Glutamatergic neuron (in vitro differentiated cells): ENCODE data around the gene NAA25. TPM values are rescaled to one million over a fixed set of nuclear protein-coding genes. Genes with fewer than 3 reads are reported as not detected.

Source experiments
- DNase-seq: peaks from one replicate; pipeline ENCODE4 v3.0.0; 2022
- H3K27ac Mint-ChIP-seq: one replicate; pipeline ENCODE4 v1.8.0; 2020; ENCODE audit warnings: mild to moderate bottlenecking, mixed read lengths, inconsistent platforms; ENCODE audit not compliant: unreplicated experiment
- H3K27me3 Mint-ChIP-seq: one replicate; pipeline ENCODE4 v1.8.0; 2020; ENCODE audit warnings: mild to moderate bottlenecking, moderate library complexity, mixed read lengths, inconsistent platforms; ENCODE audit not compliant: unreplicated experiment
- H3K36me3 Mint-ChIP-seq: one replicate; pipeline ENCODE4 v1.8.0; 2020; ENCODE audit warnings: mild to moderate bottlenecking, mixed read lengths, inconsistent platforms; ENCODE audit not compliant: unreplicated experiment
- H3K4me1 Mint-ChIP-seq: one replicate; pipeline ENCODE4 v1.8.0; 2020; ENCODE audit warnings: mild to moderate bottlenecking, low read depth, mixed read lengths, inconsistent platforms; ENCODE audit not compliant: unreplicated experiment
- H3K4me3 Mint-ChIP-seq: one replicate; pipeline ENCODE4 v1.8.0; 2020; ENCODE audit warnings: mild to moderate bottlenecking, mixed read lengths, inconsistent platforms; ENCODE audit not compliant: unreplicated experiment
- H3K9me3 Mint-ChIP-seq: one replicate; pipeline ENCODE4 v1.8.0; 2020; ENCODE audit warnings: mild to moderate bottlenecking, moderate library complexity, mixed read lengths, inconsistent platforms; ENCODE audit not compliant: unreplicated experiment
- CTCF ChIP-seq: fragments of 200-600 bp; sonication (generic); IDR thresholded peaks from one replicate; pipeline ENCODE4 v1.5.0; 2021; ENCODE audit not compliant: partially characterized antibody, unreplicated experiment
- total RNA-seq: library from RNA; stranded (reverse); fragmentation: NEBNext Ultra II Directional; extraction: Animal tissue kit (Norgen Biotek cat#: 25700); gene quantifications from one replicate; pipeline ENCODE4 v1.2.1, GENCODE V29; 2021; ENCODE audit not compliant: unreplicated experiment

NAA25 gene
- total RNA-seq, 1 donor from 2014 or later = 34.8 TPM

- no peaks in the 10 kb centered on the region for H3K36me3 Mint-ChIP-seq
Observed at GRCh38 chr12:112031472-112031871, 77.1 kb downstream of the NAA25 start.

GRCh38 chr12:112029301-112029700 is 79.3 kb downstream of the NAA25 start:
- no peak for TF ChIP-seq CTCF
- Mint-ChIP-seq H3K4me1 (no peaks in the 10 kb centered on the region), H3K27me3 (no peaks in the 10 kb centered on the region), H3K9me3 (no peaks in the 10 kb centered on the region), H3K27ac (no peak overlapping the region), H3K36me3 (no peaks in the 10 kb centered on the region), H3K4me3 (no peak overlapping the region)
- no peak for DNase-seq

More at GRCh38 chr12:112031472-112031871, 77.1 kb downstream of the NAA25 start:
- no peak overlapping the region for H3K4me3 Mint-ChIP-seq
- H3K4me1 Mint-ChIP-seq = no peaks in the 10 kb centered on the region
- no peak for TF ChIP-seq CTCF
- H3K9me3 Mint-ChIP-seq = no peaks in the 10 kb centered on the region
- no peak overlapping the region for H3K27ac Mint-ChIP-seq
- DNase-seq = no peak
- no peaks in the 10 kb centered on the region for H3K27me3 Mint-ChIP-seq

DNA sequence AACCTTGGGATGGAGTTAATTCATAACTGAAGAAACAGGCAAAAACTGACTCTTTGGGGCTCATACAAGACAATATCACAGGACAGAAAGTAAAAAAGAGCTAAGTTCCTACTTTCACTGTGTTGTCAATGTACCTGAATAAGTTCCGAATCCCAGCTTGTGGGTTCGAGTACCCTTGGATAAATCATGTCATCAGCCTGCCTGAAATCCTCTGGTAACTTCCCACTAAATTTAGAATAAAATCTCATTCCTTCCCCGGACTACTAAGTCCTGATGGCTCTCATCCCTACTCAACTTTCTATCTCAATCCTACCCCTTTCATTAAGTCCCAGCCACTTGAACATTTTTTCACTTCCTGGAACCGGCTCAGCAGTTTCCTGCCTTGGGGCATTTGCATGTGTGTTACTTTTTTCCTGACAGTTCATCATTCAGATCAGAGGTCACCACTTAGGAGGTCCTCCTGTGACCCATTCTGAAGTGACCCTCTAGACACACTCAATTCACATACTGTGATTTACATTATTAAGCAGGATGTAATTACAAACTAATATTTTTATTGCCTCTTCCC is 82.7 kb downstream of the NAA25 start:
- Mint-ChIP-seq H3K27ac (no peak overlapping the region), H3K9me3 (no peaks in the 10 kb centered on the region), H3K4me1 (no peaks in the 10 kb centered on the region), H3K4me3 (no peak overlapping the region), H3K27me3 (no peaks in the 10 kb centered on the region), H3K36me3 (no peaks in the 10 kb centered on the region)
- no peak for DNase-seq
- no peak for TF ChIP-seq CTCF

- no peak for TF ChIP-seq CTCF
- peaks cover 2% of the 10 kb centered on the region for H3K4me1 Mint-ChIP-seq
- no peak overlapping the region for H3K4me3 Mint-ChIP-seq
- no peaks in the 10 kb centered on the region for H3K36me3 Mint-ChIP-seq
- H3K9me3 Mint-ChIP-seq = no peaks in the 10 kb centered on the region
- no peaks in the 10 kb centered on the region for H3K27me3 Mint-ChIP-seq
- H3K27ac Mint-ChIP-seq = no peak overlapping the region
- no peak for DNase-seq
Observed at GRCh38 chr12:112023759-112024396, 84.7 kb downstream of the NAA25 start.

DNA sequence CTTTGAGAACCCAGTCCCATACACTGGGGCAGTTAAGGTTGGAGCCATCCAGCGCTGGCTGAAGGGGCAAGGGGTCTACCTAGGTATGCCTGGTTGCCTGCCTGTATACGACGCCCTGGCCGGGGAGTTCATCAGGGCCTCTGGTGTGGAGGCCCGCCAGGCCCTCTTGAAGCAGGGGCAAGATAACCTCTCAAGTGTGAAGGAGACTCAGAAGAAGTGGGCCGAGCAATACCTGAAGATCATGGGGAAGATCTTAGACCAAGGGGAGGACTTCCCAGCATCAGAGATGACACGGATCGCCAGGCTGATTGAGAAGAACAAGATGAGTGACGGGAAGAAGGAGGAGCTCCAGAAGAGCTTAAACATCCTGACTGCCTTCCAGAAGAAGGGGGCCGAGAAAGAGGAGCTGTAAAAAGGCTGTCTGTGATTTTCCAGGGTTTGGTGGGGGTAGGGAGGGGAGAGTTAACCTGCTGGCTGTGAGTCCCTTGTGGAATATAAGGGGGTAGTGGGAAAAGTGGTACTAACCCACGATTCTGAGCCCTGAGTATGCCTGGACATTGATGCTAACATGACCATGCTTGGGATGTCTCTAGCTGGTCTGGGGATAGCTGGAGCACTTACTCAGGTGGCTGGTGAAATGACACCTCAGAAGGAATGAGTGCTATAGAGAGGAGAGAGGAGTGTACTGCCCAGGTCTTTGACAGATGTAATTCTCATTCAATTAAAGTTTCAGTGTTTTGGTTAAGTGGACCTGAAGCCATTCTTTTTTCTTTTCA is 86.2 kb downstream of the NAA25 start:
- H3K36me3 Mint-ChIP-seq = no peaks in the 10 kb centered on the region
- peaks cover 5% of the 10 kb centered on the region for H3K4me1 Mint-ChIP-seq
- H3K27me3 Mint-ChIP-seq = no peaks in the 10 kb centered on the region
- no peak overlapping the region for H3K27ac Mint-ChIP-seq
- no peak for DNase-seq
- no peaks in the 10 kb centered on the region for H3K9me3 Mint-ChIP-seq
- no peak for TF ChIP-seq CTCF
- H3K4me3 Mint-ChIP-seq = no peak overlapping the region
